WTC11 (cell line): ENCODE results near the gene LCN10. TPM values are rescaled to one million over a fixed set of nuclear protein-coding genes. Genes with fewer than 3 reads are reported as not detected.

Source experiments
- ATAC-seq: fragments of 200-7000 bp; cut with Tn5 transposase; 2 replicates; pipeline ENCODE4 v1.10.0; 2021; ENCODE audit warnings: mild to moderate bottlenecking, moderate library complexity
- CTCF ChIA-PET: fragments of 300-600 bp; sonication (Branson Sonifier 250); formaldehyde crosslinking; loops from one replicate; lab custom pipeline; 2021; ENCODE audit warnings: antibody characterized with exemption; lab: Charles Lee
- POLR2A ChIA-PET: fragments of 350-600 bp; sonication (Branson Sonifier 250); formaldehyde crosslinking; loops from one replicate; lab custom pipeline; 2021; ENCODE audit warnings: antibody characterized with exemption; lab: Charles Lee
- DNase-seq: peaks from one replicate; pipeline ENCODE4 v3.0.0; 2021; ENCODE audit warnings: low spot score
- H3K27ac Mint-ChIP-seq: 2 replicates; pipeline ENCODE4 v1.8.0; 2021; ENCODE audit warnings: mixed read lengths
- H3K27me3 Mint-ChIP-seq: 2 replicates; pipeline ENCODE4 v1.8.0; 2021; ENCODE audit warnings: low read depth, mild to moderate bottlenecking, moderate library complexity, mixed read lengths
- H3K36me3 Mint-ChIP-seq: 2 replicates; pipeline ENCODE4 v1.8.0; 2021; ENCODE audit warnings: mixed read lengths
- H3K4me1 Mint-ChIP-seq: 2 replicates; pipeline ENCODE4 v1.8.0; 2022; ENCODE audit warnings: mixed read lengths
- H3K4me3 Mint-ChIP-seq: 2 replicates; pipeline ENCODE4 v1.8.0; 2021; ENCODE audit warnings: mild to moderate bottlenecking, moderate library complexity, mixed read lengths
- H3K9me3 Mint-ChIP-seq: 2 replicates; pipeline ENCODE4 v1.8.0; 2021; ENCODE audit warnings: mixed read lengths
- ARID4B ChIP-seq: sonication (generic); formaldehyde crosslinking; IDR thresholded peaks from 2 replicates; pipeline ENCODE4 v1.8.0; 2023; ENCODE audit warnings: missing genetic modification reagents, mild to moderate bottlenecking, borderline replicate concordance
- CREM ChIP-seq: sonication (generic); formaldehyde crosslinking; IDR thresholded peaks from 2 replicates; pipeline ENCODE4 v1.8.1; 2022; ENCODE audit warnings: mild to moderate bottlenecking, missing genetic modification reagents, moderate library complexity
- CTCF ChIP-seq: fragments of 200-600 bp; IDR thresholded peaks from 2 replicates; pipeline ENCODE4 v1.8.0; 2022; ENCODE audit warnings: antibody characterized with exemption
- GABPB1 ChIP-seq: sonication (generic); formaldehyde crosslinking; IDR thresholded peaks from 2 replicates; pipeline ENCODE4 v1.8.1; 2023; ENCODE audit warnings: mild to moderate bottlenecking, missing genetic modification reagents
- GRHL2 ChIP-seq: fragments of 250-450 bp; sonication (Bioruptor Pico); IDR thresholded peaks from 2 replicates; pipeline ENCODE4 v1.8.0; 2022; ENCODE audit warnings: mild to moderate bottlenecking, moderate library complexity; ENCODE audit not compliant: insufficient replicate concordance, severe bottlenecking
- NR1H2 ChIP-seq: sonication (generic); formaldehyde crosslinking; IDR thresholded peaks from 2 replicates; pipeline ENCODE4 v1.9.0; 2021; ENCODE audit warnings: mild to moderate bottlenecking, moderate library complexity, missing genetic modification reagents
- PRDM15 ChIP-seq: sonication (generic); formaldehyde crosslinking; IDR thresholded peaks from 2 replicates; pipeline ENCODE4 v1.8.0; 2022; ENCODE audit warnings: missing genetic modification reagents
- STAT6 ChIP-seq: sonication (generic); formaldehyde crosslinking; conservative IDR thresholded peaks from 2 replicates; pipeline ENCODE4 v1.8.1; 2023; ENCODE audit warnings: mild to moderate bottlenecking, low read depth, missing genetic modification reagents, moderate library complexity
- ZMAT4 ChIP-seq: fragments of 250-450 bp; sonication (Bioruptor Pico); IDR thresholded peaks from 2 replicates; pipeline ENCODE4 v1.9.0; 2021; ENCODE audit warnings: mild to moderate bottlenecking
- ZNF671 ChIP-seq: fragments of 250-450 bp; sonication (Bioruptor Pico); IDR thresholded peaks from 2 replicates; pipeline ENCODE4 v1.8.0; 2021; ENCODE audit warnings: mild to moderate bottlenecking
- total RNA-seq: library from RNA; stranded (reverse); gene quantifications from 3 replicates; pipeline ENCODE4 v1.2.3, GENCODE V29; 2021

Gene LCN10
- total RNA-seq, 1 experiment from 2014 or later, result 2.4 TPM

- TF ChIP-seq ARID4B (CRISPR knock-in tag) (no peak), ZNF671 (CRISPR knock-in tag) (no peak), ZMAT4 (CRISPR knock-in tag) (no peak), STAT6 (CRISPR knock-in tag) (no peak), GABPB1 (CRISPR knock-in tag) (no peak), NR1H2 (CRISPR knock-in tag) (no peak)
Measured at GRCh38 chr9:136782452-136782851, 39.7 kb upstream of the LCN10 start (continued).

- DNase-seq (no peak), ATAC-seq (no peak)
- no peak overlapping the region for H3K4me3 Mint-ChIP-seq
- H3K9me3 Mint-ChIP-seq, result peaks cover 16% of the 10 kb centered on the region
- TF ChIP-seq PRDM15 (CRISPR knock-in tag), result peak; percentile 50; the same call in 1 of the 2 replicates
- TF ChIP-seq CTCF, result no peak
- ChIA-PET POLR2A (interaction anchor here (0.6 kb wide), 1 partner anchor 1108 kb away, joined by 3 read pairs; no protein-coding TSS in a partner anchor), CTCF (interaction anchor here (0.6 to 3.2 kb wide), 5 partner anchors 10 to 255 kb away, joined by 3 to 22 read pairs (median 5); partner anchors contain the start of gene LCN8)
- H3K27me3 Mint-ChIP-seq, result peaks cover 53% of the 10 kb centered on the region
- H3K4me1 Mint-ChIP-seq, result no peaks in the 10 kb centered on the region
- H3K27ac Mint-ChIP-seq, result no peak overlapping the region
- H3K36me3 Mint-ChIP-seq, result no peaks in the 10 kb centered on the region
Measured at GRCh38 chr9:136779808-136780207, 37.1 kb upstream of the LCN10 start.

- H3K36me3 Mint-ChIP-seq, result peaks cover 11% of the 10 kb centered on the region
- DNase-seq (no peak), ATAC-seq (no peak)
- no peak overlapping the region for H3K4me3 Mint-ChIP-seq
- ChIA-PET POLR2A (no interaction called here), CTCF (interaction anchor here (0.7 to 3.2 kb wide), 13 partner anchors 7 to 290 kb away, joined by 3 to 22 read pairs (median 5); partner anchors contain the start of genes AJM1, LCN8 and TMEM141)
- no peaks in the 10 kb centered on the region for H3K4me1 Mint-ChIP-seq
- no peak overlapping the region for H3K27ac Mint-ChIP-seq
- peaks cover 28% of the 10 kb centered on the region for H3K9me3 Mint-ChIP-seq
- H3K27me3 Mint-ChIP-seq, result peaks cover 53% of the 10 kb centered on the region
- TF ChIP-seq CREM (CRISPR knock-in tag), result no peak
- TF ChIP-seq GRHL2, result no peak
Measured at GRCh38 chr9:136777359-136777758, 34.6 kb upstream of the LCN10 start.
